ENCODE data around the gene RNF7.
"Not testable (repeated sequence)": the region's sequence is repeated elsewhere in the genome, so short reads cannot be mapped to it uniquely, and the experiment has no call there.

RNF7 gene

DNA sequence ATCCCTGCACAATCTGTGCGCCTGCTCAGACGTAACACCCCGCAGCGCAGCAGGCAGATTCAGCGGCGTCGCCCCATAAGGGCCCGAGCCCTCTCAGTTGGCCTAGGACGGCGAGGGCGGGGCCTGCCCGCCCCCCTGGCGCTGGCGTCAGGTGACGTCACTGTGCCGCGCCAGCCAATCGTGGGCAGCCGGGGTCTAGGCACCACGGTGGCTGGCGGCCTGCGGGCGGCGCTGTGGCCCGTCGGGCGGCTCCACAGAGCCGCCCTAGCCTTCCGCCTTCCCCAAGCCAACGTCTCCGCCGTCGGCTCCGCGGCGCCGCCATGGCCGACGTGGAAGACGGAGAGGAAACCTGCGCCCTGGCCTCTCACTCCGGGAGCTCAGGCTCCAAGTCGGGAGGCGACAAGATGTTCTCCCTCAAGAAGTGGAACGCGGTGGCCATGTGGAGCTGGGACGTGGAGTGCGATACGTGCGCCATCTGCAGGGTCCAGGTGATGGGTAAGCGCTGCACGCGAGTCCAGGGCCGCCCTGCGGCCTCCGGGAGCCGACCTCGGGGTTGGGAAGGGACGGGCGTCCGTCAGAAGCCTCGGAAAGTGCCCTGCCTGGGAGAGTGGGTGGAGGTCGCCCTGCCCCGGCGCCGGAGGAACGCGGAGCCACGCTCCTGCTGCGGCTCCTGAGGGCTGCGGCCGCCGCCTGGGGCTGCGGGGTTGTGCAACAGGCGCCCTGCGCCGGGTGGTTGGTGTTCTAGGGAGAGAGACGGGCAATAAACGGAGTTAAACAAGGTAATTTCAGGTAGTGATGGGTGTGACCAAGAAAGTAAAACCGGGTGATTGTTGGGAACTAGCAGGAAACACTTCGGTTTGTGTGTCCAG lies at the start of gene RNF7:
Gene RNF7, plus strand, starts transcription at position 277 of the 869 bp plus-strand sequence. Its CDS starts 44 bp downstream, at position 321.
- DNase-seq = peak; percentile 99

DNA sequence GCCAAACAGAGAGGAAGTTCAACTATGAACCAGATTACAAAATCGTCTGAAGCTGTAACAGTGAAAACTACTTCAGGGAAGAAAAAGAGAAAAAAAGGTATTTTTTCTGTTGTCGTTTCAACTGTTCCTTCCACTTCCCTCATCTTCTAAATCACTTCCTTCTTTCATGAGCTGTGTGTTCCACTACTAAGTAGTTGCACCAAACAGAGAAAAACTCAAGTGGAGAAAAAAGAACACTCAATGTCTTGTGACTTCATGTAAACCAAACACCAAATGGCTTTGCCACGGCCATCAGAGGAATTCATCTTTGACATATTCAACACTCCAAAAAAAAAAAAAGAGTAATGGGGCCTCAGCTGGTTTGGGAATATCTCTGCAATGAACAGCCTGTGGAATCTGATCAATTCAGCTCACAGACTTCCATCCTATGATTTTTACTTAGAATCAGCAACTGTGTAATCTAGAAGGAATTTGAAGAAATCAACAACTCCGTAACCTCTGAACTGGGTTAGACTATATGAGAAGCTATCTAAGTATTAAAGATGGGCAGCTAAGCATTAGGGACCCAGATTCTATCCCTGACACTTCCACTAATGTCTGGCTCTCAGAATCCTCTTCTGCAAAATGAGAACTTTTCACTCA lies 47.5 kb upstream of the RNF7 start:
- no peak for DNase-seq

DNA sequence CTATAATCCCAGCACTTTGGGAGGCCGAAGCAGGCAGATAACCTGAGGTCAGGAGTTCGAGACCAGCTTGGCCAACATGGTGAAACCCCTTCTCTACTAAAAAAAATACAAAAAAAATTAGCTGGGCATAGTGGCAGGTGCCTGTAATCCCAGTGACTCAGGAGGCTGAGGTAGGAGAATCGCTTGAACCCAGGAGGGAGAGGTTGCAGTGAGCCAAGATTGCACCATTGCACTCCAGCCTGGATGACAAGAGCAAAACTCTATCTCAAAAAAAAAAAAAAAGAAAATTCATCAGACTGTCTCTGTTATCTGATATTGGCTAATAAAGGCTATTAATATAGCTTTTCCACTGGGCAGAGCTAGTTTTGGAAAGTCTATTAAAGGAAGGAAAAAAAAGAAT lies 46.6 kb upstream of the RNF7 start:
- DNase-seq = not testable (repeated sequence)

DNA sequence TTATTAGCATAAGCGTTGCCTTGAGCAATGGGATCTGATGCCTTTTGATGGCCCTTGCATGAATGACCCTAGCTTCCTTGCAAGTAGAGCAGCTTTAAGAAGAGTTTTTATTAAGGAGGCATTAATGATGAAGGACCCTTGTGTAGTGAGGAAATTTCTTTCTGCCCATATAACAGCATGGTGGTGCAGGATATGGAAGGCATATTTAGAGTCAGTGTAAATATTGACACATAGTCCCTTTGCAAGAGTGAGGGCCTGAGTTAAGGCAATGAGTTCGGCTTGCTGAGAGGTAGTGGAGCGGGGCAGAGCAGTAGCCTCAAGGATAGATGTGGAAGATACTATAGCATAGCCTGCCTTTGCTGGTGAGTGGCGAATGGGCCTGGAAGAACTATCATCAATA lies 45.1 kb upstream of the RNF7 start:
- DNase-seq = not testable (repeated sequence)

DNA sequence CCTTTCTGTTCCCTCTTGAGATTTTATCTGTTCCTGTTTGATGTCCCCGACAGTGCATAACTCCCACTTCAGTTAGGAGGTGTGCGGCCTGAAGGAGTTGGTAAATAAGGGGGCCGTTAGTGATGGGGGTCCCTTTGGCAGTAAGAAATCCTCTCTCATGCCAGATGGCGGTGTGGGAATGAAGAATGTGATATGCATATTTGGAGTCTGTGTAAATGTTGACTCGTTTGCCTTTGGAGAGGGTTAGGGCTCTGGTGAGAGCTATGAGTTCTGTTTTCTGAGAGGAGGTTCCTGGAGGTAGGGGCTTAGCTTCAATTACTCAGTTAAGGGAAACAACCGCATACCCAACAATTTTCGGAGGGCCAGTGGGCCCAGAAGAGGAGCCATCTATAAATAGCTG lies 38.8 kb upstream of the RNF7 start:
- no peak for DNase-seq

DNA sequence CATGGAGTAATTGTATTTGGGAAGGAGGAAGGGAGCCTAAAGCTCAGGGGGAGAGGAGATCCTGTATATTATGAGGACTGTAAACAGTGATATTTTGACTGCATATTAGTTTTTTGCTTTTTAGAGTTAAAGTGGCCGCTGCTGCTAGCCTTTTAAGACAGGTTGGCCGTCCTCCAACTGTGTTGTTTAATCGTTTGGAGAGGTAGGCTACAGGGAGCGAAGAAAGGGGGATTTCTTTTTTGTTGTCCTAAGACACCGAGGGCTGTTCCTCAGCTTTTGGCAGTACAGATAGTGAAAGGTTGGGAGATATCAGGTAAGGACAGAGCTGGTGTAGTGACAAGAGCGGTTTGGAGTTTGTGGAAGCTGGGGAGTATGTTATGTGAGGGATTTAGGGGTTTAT lies 38.2 kb upstream of the RNF7 start:
- DNase-seq = no peak

DNA sequence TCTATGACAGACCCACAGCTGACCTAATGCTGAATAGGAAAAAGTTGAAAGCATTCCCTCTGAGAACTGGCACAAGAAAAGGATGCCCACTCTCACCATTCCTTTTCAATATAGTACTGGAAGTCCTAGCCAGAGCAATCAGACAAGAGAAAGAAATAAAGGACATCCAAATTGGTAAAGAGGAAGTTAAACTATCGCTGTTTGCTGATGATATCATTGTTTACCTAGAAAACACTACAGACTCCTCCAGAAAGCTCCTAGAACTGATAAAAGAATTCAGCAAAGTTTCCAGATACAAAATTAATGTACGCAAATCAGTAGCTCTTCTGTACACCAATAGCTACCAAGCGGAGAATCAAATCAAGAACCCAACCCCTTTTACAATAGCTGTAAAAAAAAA lies 34.7 kb upstream of the RNF7 start:
- not testable (repeated sequence) for DNase-seq

DNA sequence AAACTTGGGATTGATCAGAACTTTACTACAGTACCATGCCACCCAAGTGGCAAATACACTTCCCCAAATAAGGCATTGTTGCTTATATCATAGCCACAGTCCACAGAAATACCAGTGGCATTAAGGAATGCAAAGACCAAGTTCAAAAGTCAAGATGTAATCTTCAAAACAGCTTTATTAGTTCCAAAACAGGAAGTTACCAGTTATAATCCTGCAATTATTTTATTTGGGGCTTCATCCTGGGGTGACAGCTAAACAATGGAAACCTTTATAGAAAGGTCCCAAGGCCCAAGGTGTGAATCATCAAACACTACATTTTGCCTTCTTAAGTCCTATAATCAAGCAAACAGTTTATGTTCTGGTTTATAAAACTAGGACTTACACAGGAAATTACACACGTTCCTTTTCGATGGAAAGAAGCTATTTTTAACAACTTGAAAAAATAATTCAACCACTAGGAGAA lies 30.3 kb upstream of the RNF7 start:
- no peak for DNase-seq

DNA sequence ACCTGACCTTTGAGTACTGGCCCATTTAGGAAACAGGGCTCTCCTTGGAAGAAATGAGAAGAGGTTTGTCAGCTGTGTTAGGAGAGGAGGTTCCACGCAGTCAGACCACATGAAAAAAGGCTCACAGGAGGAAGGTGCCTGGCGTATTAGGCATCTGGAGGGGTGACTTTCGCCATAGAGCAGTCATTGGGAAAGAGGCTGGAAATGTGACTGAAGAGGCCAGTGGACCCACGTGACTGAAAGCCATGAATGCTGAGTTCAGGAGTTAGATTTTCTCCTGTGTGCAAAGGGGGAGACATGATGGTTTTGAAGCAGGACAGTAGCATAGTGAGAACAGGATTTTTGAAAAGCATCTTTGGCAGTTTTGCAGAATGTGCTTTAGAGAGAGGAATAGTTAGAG lies 29.7 kb upstream of the RNF7 start:
- DNase-seq = no peak

DNA sequence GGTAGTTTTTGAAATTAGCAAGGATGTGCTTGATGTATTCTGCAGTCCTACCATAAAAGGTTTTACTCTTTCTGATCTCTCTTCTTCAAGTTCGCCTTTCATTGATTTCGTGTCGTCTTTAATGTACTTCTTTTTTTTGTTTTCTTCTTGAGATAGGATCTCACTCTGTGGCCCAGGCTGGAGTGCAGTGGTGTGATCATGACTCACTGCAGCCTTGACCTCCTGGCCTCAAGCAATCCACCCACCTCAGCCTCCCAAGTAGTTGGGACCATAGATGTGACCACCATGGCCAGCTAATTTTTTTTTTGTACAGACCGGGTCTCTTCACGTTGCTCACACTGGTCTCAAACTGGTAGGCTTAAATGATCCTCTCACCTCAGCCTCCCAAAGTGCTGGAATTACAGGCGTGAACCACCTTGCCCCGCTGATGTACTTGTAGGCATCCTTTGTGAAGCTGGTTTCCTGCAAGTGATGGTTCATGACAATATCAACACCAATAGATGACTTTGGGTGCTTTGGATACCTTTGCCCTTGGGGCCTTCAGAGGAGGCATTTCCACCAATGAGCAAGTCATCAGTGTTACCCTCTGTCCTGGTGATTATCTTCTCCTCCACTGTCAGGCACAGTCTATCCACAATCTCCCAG lies 28.9 kb upstream of the RNF7 start:
- no peak for DNase-seq

DNA sequence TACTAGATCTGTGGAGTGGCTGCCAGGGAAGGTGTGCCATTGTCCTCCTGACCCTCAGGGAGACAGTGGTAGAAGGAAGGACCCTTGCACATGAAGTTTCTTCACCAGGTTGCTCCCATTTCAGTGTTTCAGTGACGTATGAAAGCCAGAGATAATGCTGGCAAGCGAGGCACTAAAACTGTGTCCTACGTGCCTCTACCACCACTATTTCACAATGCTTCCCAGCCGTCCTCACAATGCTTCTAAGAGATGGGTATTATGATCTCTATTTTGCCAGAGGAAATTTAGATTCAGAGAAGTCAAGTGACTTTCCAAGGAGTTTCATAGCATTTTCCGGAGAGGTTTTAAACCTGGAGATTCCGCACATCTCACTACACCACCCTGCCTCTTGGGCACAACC lies 28.0 kb upstream of the RNF7 start:
- no peak for DNase-seq

DNA sequence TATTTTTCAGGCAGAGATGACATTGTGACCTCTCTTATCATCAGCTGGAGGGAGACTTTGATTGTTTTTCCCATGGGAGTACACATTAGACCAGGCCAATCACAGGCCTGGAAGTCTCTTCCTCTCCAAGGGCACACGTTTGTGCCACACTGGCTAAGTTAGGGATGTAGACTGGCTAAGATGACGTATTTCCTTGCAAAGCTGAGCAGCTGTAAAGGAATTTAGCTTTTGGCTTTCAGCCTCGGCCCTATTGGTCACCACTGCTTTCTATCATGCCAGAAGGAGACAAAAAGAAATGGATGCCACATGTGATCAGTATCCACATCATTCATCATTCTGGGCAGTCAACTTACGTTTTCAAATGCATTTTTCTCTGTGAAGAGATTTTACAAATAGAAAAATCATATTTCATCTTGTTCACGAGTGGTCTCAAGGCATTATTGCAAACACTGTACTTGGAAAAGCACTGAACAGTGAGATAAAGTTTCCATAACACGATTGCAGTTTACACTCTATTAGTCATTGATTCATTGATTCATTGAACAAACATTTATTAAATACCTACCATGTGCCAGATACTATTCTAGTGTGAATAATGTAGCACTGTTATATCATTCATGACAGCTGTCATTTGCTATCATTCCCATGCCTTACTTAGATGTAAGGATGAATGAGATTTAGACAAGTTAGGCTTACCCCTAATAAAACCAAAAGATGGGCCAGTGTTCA lies 27.0 kb upstream of the RNF7 start:
- DNase-seq = no peak

DNA sequence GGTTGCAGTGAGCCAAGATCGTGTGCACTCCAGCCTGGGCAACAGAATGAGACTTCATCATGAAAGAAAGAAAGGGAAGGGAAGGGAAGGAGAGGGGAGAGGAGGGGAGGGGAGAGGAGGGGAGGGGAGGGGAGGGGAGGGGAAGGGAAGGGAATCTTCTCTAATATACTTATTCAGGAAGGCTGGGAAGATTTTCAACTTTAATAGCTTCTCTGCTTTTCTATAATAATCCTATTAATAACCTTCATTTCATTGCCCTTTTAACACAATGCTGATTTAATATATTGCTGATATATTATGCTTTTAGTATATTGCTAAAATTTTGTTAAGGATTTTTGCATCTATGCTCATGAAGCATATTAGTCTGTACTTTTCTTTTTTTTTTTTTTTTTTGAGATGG lies 23.4 kb upstream of the RNF7 start:
- DNase-seq = no peak

DNA sequence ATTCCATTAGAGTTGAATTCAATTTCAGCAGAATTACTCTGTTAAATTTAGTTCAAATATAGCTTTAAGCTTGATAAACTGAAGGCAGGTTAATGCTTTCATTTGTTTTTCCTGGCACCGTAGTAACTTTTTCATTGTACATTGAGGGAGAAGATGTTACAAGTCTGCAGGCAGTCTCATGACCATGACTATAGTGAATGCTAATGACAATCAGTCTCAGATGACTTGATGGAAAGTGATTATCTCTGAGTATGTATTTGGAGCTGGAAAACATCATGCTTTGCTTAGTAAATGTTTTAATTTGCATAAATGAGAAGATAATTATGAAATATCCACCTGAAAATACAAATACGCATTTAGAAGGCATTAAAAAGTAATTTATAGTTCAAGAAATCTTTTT lies 16.0 kb upstream of the RNF7 start:
- no peak for DNase-seq

DNA sequence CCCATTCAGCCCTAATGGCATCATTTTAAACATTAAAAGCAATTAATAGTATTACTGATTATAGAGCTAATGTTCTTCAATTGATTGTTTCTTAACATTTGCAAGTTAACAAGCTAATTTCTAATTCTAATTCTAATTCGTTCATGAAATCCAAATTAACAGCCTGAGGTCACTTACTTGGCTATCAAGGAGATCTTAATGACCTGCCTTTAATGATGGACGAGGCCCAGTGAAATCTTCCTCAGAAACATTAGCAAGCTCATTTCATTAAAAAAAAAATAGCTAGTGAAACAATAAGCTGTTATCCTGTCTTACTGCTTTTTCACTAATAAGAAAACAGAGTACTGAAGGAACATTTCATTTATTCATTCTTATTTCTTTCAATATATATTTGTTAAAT lies 15.4 kb upstream of the RNF7 start:
- no peak for DNase-seq

DNA sequence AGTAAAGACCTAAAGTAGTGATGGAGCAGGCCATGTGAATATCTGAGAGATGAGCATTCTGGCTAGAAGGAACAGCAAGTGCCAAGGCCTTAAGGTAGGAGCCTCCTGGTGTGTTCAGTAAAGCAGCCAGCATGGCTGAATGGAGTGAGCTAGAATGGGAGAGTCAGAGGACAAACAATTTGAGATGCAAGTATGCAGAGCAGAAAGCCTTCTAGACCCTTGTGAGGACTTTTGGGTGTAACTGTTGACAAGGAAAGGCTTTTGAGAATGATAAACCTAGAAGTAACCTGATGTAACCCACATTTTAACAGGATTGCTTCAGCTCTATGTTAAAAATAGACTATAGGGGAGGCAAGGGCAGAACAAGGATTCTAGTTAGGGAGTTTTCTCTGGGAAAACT lies 14.8 kb upstream of the RNF7 start:
- DNase-seq = no peak

DNA sequence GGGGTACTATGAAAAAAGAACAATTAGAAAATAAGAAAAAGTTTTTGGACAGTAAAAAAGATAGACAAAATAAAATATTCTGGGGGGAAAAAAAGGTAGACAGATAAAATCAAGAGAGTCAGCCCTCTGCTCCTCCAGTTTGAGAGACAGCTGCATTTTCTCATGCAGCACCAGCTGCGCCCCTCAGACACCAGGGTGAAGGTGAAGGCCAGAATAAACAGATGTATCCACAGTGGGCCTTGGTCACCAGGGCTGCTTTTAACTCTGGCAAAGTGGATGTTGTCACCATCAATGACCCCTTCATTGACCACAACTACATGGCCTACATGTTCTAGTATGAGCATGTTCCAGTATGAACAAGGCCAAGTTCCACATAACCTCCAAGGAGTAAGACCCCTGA lies 13.9 kb upstream of the RNF7 start:
- no peak for DNase-seq

DNA sequence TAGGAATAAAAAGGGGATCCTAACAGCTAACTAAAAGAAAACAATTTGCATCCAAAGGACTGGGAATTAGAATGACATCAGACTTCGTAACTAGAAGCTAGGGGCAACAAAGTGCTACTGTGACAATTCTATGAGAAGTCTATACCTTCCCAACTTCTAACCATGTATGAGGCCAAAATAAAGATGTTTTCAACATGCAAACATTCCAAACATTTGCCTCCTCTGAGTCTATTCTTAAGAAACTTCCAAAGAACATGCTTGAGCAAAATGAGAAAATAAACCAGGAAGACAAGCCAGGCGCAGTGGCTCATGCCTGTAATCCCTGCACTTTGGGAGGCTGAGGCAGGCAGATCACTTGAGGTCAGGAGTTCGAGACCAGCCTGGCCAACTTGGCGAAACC lies 13.1 kb upstream of the RNF7 start:
- DNase-seq = no peak

DNA sequence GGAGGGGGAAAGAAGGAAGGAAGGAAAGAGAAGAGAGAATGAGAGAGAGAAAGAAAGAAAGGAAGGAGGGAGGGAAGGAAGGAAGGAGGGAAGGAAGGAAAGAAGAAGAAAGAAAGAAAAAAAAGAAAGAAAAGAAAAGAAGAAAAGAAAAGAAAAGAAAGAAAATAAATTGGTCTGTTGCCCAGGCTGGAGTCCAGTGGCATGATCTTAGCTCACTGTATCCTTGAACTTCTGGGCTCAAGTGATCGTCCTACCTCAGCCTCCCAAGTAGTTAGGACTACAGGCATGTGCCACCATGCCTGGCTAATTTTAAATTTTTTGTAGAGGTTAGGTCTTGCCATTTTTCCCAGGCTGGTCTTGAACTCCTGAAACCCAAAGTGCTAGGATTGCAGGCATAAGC lies 11.6 kb upstream of the RNF7 start:
- no peak for DNase-seq

DNA sequence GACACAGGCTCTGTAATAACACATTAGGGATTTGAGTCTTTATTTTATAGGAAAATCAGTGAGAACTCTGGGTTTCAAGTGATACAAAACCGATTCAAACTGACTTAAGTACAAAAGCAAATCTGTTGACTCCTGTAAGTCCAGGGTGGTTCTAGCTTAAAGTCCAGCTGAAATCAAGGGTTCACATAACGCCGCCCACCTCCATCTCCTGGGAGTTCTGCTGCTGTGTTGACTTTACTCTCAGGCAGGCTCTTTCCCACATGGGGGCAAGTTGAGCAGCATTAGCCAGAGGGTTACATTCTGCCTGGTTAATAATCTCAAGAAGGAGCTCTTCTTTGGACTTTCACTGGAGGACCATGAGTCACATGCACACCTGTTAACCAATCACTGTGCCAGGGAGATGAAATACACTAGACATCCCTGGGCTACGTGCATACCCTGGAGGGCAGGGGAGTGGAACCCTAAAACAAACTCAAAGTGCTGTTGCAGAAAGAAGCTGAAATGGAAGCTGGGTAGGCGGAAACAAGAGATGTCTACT lies 9.7 kb upstream of the RNF7 start:
- DNase-seq = no peak

DNA sequence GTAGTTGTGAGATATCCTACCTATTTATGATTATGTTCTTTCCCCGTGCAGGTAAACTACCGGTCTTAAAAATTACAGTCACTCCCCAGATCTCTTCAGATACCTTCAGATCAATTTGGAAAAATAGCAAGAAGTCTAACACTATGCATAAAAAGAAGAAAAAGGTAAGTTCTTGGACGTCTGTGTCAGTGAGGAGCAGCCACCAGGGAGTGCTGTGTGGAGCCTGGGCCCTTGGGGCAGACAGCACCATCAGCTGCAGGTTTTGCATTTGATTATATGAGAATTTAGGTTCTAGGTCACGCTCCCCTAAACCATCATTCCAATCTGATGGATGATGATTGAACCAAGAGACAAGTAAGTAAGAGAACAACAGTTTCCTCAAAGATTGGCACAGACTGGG lies 8.9 kb upstream of the RNF7 start:
- no peak for DNase-seq

DNA sequence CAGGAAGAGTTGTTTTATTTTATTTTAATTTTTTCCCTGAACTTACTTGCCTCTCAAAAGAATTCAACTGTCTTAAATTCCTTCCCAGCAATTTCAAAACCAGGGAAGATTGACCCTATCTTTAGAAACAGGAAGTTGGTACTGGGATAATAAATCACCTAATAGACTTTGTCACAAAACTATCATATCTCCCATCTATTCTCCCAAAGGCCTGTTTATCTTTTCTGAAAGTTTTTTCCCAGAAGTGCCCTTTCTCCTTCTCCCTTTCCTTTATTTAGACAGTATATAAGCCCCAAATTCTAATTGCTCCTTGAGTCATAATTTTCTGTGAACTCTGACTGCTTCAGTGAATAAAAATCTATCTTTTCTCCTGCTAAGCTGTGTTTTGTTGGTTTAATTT lies 2.9 kb upstream of the RNF7 start:
- no peak for DNase-seq
